Stomach (tissue), 4 donors: ENCODE measurements around the gene QSER1.

Experiments used
- CTCF ChIP-seq, 7 experiments: fragments of 450-650 bp in 4 of 7; fragments of 200-600 bp in 3 of 7; sonication (generic) in 3 of 7; IDR thresholded peaks; one replicate each; pipeline ENCODE4 v1.5.1; 2016 to 2019; ENCODE audit warnings: antibody characterized with exemption in 7 of 7, control low read depth in 2 of 7, mild to moderate bottlenecking in 1 of 7
- EP300 ChIP-seq: sonication (generic); formaldehyde crosslinking; IDR thresholded peaks from one replicate; pipeline ENCODE4 v1.6.1; 2017; ENCODE audit warnings: antibody characterized with exemption
- POLR2A ChIP-seq, 4 donors: fragments of 450-650 bp; IDR thresholded peaks; one replicate each; pipeline ENCODE4 v1.6.1; 2016; ENCODE audit warnings: antibody characterized with exemption in 4 of 4, control low read depth in 2 of 4, mild to moderate bottlenecking in 1 of 4, moderate library complexity in 1 of 4

GRCh38 chr11:32847511-32847910 is 45.1 kb upstream of the QSER1 start:
- TF ChIP-seq POLR2A (IDR thresholded peaks at IDR 0.05), result no peak
- TF ChIP-seq CTCF (IDR thresholded peaks at IDR 0.05), result no peak
- TF ChIP-seq EP300, result no peak
